Measurements from ENCODE around the gene KIAA0753. TPM values are rescaled to one million over a fixed set of nuclear protein-coding genes. Genes with fewer than 3 reads are reported as not detected.

The KIAA0753 gene
- total and polyA plus RNA-seq, 10 of the 15 experiments (the other 5 are each of a cell fraction or from before 2014, with no cell fraction given) = 2.2 to 15.2 (median 7.7) TPM

DNA sequence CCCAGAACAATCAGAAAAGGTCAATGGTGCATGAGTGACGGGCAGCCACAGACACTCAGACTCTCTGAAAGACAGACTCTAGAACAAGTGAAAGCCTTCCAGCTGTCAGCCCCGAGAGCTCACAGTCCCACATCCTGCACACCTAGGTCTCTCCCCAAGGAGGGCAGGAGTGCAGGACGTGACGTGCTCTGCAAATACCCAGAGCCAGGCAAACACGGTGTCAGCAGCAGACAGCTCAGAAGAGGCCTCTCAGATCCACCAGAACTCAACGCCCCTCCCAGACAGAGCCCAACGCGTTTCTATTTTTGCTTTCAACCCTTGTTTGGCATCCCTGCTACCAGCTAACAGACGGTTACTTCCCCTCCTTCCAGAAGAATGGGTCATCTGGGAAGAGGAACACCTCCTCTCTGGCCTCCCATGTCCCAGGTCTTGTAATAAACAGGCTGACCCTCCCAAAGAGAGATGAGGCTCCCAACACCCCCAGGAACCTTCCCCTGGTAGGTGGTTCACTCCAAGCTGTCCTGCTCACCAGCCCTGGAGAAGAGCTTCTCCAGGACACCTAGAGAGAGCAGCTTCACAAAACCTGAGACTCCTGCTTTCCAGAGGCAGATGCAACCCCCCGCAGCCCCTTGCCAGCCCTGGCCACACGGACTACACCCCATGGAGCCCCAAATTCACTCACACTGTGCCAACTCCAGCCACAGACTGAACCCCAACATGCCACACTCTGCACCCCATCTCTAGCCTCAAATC is 91.8 kb downstream of the KIAA0753 start (continued):
- TF ChIP-seq MYC (IDR thresholded peaks at IDR 0.05; ENCODE audit: insufficient read depth, insufficient read length, insufficient replicate concordance, low read length, severe bottlenecking) (no peak), BRCA1 (IDR thresholded peaks at IDR 0.05; ENCODE audit: low read depth, low read length) (no peak), ZZZ3 (IDR thresholded peaks at IDR 0.05; ENCODE audit: control insufficient read depth, insufficient read length, low read depth) (no peak), IKZF1 (conservative IDR thresholded peaks at IDR 0.05) (0 out of 2 replicates have a peak, but pooled peaks have one; percentile 11), MEF2A (IDR thresholded peaks at IDR 0.05; ENCODE audit: insufficient read depth, low read depth, low read length) (no peak), HDGF (IDR thresholded peaks at IDR 0.05) (no peak), SPI1 (IDR thresholded peaks at IDR 0.05; ENCODE audit: borderline replicate concordance, insufficient read depth, low read depth, low read length) (no peak), ZNF217 (IDR thresholded peaks at IDR 0.05) (no peak), STAT3 (IDR thresholded peaks at IDR 0.05; ENCODE audit: low read depth, low read length) (no peak), SIX5 (IDR thresholded peaks at IDR 0.05; ENCODE audit: low read depth, low read length, severe bottlenecking) (no peak), YY1 (IDR thresholded peaks at IDR 0.05; ENCODE audit: low read depth, low read length) (no peak), POLR2AphosphoS2 (IDR thresholded peaks at IDR 0.05; ENCODE audit: low read depth, low read length) (no peak), SP1 (IDR thresholded peaks at IDR 0.05; ENCODE audit: low read depth, low read length) (no peak), BHLHE40 (IDR thresholded peaks at IDR 0.05; ENCODE audit: borderline replicate concordance in 1 of 2, low read depth in 2 of 2, low read length in 1 of 2) (peak in 1 of 2 experiments; percentile 10; a peak in 1 of 4 replicates), FOXM1 (IDR thresholded peaks at IDR 0.05; ENCODE audit: low read depth, low read length) (no peak), NR2C1 (IDR thresholded peaks at IDR 0.05) (no peak), KLF5 (IDR thresholded peaks at IDR 0.05; ENCODE audit: partially characterized antibody) (no peak), SRF (IDR thresholded peaks at IDR 0.05; ENCODE audit: low read depth in 2 of 2, low read length in 2 of 2) (no peak), TBL1XR1 (IDR thresholded peaks at IDR 0.05; ENCODE audit: low read depth, low read length) (no peak)
- TF ChIP-seq, protein P1, sequence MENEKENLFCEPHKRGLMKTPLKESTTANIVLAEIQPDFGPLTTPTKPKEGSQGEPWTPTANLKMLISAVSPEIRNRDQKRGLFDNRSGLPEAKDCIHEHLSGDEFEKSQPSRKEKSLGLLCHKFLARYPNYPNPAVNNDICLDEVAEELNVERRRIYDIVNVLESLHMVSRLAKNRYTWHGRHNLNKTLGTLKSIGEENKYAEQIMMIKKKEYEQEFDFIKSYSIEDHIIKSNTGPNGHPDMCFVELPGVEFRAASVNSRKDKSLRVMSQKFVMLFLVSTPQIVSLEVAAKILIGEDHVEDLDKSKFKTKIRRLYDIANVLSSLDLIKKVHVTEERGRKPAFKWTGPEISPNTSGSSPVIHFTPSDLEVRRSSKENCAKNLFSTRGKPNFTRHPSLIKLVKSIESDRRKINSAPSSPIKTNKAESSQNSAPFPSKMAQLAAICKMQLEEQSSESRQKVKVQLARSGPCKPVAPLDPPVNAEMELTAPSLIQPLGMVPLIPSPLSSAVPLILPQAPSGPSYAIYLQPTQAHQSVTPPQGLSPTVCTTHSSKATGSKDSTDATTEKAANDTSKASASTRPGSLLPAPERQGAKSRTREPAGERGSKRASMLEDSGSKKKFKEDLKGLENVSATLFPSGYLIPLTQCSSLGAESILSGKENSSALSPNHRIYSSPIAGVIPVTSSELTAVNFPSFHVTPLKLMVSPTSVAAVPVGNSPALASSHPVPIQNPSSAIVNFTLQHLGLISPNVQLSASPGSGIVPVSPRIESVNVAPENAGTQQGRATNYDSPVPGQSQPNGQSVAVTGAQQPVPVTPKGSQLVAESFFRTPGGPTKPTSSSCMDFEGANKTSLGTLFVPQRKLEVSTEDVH (IDR thresholded peaks at IDR 0.05; ENCODE audit: low read depth, partially characterized antibody) = no peak
- TF ChIP-seq, protein P2, sequence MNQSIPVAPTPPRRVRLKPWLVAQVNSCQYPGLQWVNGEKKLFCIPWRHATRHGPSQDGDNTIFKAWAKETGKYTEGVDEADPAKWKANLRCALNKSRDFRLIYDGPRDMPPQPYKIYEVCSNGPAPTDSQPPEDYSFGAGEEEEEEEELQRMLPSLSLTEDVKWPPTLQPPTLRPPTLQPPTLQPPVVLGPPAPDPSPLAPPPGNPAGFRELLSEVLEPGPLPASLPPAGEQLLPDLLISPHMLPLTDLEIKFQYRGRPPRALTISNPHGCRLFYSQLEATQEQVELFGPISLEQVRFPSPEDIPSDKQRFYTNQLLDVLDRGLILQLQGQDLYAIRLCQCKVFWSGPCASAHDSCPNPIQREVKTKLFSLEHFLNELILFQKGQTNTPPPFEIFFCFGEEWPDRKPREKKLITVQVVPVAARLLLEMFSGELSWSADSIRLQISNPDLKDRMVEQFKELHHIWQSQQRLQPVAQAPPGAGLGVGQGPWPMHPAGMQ (IDR thresholded peaks at IDR 0.05; ENCODE audit: borderline replicate concordance) = no peak
- TF ChIP-seq, protein P3, sequence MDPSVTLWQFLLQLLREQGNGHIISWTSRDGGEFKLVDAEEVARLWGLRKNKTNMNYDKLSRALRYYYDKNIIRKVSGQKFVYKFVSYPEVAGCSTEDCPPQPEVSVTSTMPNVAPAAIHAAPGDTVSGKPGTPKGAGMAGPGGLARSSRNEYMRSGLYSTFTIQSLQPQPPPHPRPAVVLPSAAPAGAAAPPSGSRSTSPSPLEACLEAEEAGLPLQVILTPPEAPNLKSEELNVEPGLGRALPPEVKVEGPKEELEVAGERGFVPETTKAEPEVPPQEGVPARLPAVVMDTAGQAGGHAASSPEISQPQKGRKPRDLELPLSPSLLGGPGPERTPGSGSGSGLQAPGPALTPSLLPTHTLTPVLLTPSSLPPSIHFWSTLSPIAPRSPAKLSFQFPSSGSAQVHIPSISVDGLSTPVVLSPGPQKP (IDR thresholded peaks at IDR 0.05; ENCODE audit: low read depth, low read length) = no peak
- TF ChIP-seq, protein P4, sequence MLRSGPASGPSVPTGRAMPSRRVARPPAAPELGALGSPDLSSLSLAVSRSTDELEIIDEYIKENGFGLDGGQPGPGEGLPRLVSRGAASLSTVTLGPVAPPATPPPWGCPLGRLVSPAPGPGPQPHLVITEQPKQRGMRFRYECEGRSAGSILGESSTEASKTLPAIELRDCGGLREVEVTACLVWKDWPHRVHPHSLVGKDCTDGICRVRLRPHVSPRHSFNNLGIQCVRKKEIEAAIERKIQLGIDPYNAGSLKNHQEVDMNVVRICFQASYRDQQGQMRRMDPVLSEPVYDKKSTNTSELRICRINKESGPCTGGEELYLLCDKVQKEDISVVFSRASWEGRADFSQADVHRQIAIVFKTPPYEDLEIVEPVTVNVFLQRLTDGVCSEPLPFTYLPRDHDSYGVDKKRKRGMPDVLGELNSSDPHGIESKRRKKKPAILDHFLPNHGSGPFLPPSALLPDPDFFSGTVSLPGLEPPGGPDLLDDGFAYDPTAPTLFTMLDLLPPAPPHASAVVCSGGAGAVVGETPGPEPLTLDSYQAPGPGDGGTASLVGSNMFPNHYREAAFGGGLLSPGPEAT (IDR thresholded peaks at IDR 0.05; ENCODE audit: low read depth) = no peak
